Activated T-helper 1 cell treated with Interleukin-2 at 50 U/mL for 16 hours (primary cell): ENCODE results near the gene MYO18B.

ENCODE experiments used
- DNase-seq: peaks from one replicate; pipeline ENCODE4 v3.0.0-alpha.2; 2020; ENCODE audit warnings: low read depth

MYO18B gene

DNA sequence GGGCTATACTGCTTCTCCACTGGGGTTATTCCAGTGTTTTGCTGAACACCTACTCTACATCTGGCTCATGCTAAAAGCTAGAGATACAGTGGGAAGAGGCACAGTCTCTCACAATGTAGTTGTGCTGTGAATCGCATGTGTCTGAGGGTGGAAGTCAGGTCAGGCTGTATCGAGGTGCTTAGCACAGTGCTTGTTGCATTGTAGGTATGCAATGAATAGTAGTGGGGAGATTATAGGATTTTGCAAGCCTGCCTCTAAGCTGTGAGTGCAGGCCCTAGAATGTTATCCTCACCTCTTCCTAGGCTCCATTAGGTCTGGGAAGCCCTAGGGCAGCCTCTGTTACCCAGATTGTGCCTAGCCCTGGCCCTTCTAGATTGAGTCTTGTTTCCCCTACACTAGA, 37.4 kb downstream of the MYO18B start:
- no peak for DNase-seq

DNA sequence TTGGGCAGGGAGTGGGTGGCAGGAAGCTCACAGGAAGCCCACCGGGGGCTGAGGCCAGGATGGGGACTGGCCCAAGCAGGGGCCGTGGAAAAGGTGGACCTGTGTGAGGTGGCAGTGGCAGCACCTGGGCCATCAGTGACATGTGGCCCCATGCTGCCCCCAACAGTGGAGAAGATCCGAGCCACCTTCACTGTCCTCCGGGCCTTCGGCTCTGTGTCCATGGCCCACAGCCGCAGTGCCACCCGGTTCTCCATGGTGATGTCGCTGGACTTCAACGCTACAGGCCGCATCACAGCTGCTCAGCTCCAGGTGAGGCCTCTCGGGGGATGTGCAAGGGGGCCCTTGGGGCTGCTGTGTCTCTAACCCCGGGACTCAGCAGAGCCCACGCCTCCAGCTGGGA, 37.9 kb downstream of the MYO18B start:
- DNase-seq, result no peak

- DNase-seq, result no peak
These were observed 38.7 kb downstream of the MYO18B start for GRCh38 chr22:25780673-25781072.

DNA sequence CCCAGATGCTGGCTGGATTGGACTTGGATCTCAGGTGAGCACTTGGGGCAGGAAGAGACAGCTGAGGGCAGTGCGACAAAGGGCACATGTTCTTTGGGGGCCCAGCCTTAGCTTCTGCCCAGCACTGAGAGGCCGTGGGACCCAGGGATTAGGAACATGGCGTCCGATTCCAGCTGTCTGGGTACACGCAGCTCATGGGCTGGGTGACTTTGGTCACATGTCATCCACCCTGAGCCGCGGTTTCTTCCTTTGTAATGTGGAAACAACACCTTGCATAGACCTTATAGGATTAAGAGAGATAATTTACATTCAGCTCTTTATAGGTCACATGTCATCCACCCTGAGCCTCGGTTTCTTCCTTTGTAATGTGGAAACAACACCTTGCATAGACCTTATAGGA, 39.8 kb downstream of the MYO18B start:
- no peak for DNase-seq

- no peak for DNase-seq
These were observed 40.8 kb downstream of the MYO18B start for GRCh38 chr22:25782831-25783230.

- no peak for DNase-seq
These were observed 41.9 kb downstream of the MYO18B start for GRCh38 chr22:25783856-25784255.

DNA sequence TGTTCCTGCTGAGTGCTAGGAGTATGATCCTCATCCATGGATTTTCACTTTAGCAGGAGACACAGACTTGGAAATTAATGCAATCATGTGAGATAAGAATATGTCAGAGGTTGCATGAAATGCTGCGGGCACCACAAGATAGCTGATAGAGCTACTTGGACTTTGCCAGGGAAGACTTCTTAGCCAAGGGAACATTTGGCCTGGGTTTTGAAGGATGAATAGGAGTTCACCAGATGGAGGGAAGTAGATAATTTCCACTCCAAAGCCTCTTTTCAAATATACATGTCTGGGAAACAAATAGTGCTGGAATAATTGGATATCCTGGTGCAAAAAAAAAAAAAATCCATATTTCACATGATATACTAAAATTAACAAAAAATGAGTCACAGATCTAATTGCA, 44.2 kb downstream of the MYO18B start:
- no peak for DNase-seq

DNA sequence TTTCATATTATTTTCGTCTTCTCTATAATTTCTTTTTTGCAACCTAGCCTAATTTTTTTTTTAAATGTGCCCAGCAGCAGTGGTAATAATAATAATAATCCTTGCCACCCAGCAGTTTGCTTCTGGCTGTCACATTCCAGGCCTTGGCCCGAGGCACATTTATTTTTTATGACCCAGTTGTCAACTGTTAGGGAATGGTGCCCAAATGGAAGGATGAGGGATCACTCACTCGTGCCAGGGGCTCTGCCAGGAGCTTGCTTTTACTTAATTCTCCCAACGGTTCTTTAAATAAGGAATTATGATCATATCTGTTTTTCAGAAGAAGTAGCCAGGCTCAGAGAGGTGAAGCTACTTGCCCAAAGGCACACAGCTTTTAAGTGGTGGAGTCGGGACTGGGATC, 49.6 kb downstream of the MYO18B start:
- no peak for DNase-seq

- no peak for DNase-seq
These were observed 53.5 kb downstream of the MYO18B start for GRCh38 chr22:25795478-25795877.

DNA sequence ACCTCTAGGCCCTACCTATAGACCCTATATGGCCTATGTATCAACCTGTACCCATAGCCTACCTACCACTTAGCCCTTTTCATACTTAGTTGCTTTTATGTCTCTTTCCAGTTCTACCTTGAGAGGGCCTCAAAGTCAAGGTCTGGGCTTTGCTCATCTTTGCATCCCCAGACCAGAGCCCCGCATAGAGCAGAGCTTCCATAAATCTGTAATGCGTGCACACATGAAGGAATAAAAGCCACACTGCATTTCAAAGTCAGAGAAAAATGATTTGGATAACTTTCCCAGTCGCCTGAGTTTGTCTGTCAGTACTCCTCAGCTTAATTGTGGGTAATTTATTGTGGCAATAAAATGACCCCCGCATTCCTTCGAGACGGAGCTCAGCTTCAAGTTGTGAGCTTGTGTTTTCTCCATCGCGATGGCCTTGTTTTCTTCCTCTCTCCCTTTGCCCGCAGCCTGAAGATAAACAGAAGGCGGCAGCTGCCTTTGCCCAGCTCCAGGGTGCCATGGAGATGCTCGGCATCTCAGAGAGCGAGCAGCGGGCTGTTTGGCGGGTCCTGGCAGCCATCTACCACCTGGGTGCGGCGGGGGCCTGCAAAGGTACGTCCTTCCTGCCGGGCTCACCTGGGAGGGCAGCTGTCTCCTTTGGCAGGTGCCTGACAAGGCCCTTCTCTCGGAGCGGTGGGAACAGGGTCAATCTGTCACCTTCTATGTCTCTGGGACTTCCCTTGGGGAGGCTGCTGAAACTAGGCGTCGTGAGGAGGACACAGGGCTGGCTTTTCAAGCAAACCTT, 55.7 kb downstream of the MYO18B start:
- DNase-seq, result no peak

- no peak for DNase-seq
These were observed 58.8 kb downstream of the MYO18B start for GRCh38 chr22:25800766-25801165.

- DNase-seq, result no peak
These were observed 60.0 kb downstream of the MYO18B start for GRCh38 chr22:25802018-25802417.

GRCh38 chr22:25804676-25805075, 62.7 kb downstream of the MYO18B start:
- DNase-seq, result no peak

GRCh38 chr22:25806579-25806978, 64.6 kb downstream of the MYO18B start:
- DNase-seq, result no peak

GRCh38 chr22:25814685-25815084, 72.7 kb downstream of the MYO18B start:
- DNase-seq, result no peak

DNA sequence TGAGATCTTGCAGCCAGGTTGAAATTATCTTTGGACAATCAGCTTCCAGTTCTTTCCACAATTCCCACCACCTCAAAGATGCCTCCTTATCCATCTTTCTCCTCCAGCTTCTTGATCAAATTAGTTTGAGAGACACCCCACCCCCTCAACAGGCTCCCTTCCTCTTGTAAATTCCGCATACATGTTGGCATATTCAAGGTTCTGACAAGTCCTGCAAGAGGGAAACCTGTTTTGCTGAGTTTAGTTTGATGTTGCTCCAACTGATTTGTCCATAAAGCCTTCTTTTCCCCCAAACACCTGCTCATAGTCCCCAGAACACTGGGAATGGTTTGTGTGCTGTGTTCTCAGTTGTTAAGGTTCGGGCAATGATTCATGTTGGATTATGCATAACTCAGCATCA, 73.6 kb downstream of the MYO18B start:
- DNase-seq, result no peak

- DNase-seq, result no peak
These were observed 74.6 kb downstream of the MYO18B start for GRCh38 chr22:25816522-25817059.

GRCh38 chr22:25817092-25817943, 75.3 kb downstream of the MYO18B start:
- DNase-seq, result no peak

DNA sequence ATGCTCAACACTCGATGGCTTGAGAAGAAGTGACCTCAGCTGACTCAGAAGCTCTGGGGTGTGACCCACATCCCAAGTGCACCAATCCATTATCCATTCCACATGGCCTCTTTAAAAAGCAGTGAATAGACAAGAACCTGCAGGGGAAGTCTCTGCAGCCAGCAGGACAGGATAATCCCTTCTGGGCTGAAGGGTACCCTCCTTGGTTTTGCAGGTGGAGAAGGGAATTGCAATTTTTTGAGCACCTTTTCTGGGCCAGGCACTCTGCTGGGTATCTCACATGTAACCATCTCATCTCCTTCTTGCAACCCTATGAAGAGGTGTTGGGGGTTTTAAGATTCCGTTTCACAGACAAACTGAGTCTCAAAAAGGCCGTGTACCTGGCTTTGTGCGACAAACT, 76.6 kb downstream of the MYO18B start:
- DNase-seq, result no peak

GRCh38 chr22:25822344-25822743, 80.4 kb downstream of the MYO18B start:
- DNase-seq, result no peak

- DNase-seq, result no peak
These were observed 81.3 kb downstream of the MYO18B start for GRCh38 chr22:25823276-25823675.

DNA sequence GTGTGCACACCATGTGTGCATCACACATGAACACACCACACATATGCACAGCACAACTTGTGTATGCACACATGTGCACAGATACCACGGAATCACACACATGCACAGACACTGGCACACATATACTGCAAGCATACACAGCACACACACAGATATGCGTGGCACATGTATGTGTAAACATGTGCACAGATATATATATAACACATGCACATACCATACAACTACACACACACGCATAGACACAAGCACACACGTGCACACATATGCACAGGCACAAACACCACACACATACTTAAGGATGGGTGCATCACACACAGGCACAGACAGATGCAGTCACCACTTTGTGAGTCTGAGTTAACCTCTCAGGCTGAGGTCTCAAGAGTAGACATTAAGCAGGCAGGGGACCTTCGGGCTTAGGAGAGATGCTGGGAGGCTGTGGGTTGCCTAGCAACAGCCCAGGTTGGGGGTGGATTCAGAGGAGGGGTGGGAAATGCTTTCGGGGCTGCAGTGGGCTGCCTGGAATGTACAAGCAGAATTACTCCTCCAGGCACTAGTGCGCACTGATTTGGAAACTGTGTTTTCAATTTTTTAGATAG, 82.9 kb downstream of the MYO18B start:
- DNase-seq, result no peak

DNA sequence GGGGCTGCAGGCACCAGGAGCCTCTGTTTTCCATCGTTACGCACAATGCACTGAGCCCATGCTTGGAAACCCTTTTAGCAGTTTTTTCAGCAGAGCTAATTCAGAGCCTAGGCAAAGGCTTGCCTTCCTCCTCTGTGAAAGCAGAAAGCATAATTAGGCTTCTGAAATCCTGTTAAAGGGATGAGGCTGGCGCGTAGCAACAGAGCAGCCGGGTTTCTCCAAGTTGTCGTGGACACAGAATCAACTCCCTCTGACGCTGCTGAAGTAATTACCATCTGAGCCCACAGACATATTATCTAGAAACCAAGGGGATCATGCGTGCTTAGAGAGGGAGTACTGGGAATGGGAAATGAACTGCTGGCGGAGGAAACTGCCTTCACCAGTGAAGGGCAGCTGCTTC, 85.4 kb downstream of the MYO18B start:
- DNase-seq, result no peak
